NCI-H345 (cell line): ENCODE results near the gene MTO1.
A peak's percentile ranks its signal among the peaks of the same experiment; 100 is the strongest.
"Not testable (repeated sequence)": the region's sequence is repeated elsewhere in the genome, so short reads cannot be mapped to it uniquely, and the experiment has no call there.

Experiments
- DNase-seq: peaks from one replicate; lab custom pipeline; 2025; lab: John Stamatoyannopoulos, UW

Gene MTO1

GRCh38 chr6:73505142-73505541 is 43.6 kb downstream of the MTO1 start:
- DNase-seq = no peak

- DNase-seq = not testable (repeated sequence)
These were observed 44.2 kb downstream of the MTO1 start for GRCh38 chr6:73505705-73506104.

DNA sequence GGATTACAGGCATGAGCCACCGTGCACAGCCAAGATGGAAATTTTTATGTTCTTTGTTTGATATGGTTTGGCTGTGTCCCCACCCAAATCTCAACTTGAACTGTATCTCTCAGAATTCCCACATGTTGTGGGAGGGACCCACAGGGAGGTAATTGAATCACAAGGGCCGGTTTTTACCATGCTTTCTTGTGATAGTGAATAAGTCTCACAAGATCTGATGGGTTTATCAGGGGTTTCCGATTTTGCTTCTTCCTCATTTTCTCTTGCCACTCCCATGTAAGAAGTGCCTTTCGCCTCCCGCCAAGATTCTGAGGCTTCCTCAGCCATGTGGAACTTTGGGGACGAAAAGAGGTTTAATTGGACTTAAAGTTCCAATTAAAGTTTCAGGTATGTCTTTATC is 44.7 kb downstream of the MTO1 start:
- DNase-seq = no peak

DNA sequence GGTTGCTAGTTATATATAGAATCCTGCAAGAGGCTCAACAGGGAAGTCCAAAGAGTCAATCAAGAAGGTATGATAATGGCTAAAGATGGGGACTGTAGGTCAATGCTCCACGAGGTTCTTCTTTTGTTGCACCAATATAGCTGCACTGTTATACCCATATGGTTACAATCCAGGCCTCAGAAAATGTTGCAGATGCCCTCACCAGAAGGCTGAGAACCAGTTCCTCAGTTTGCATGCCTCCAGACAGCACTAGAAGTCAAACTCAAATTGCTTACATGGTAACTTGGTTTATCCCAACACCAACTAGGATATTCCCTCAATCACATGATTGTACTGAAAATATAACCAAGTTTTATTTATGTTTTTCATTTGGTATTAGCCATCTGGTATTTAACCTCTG is 47.2 kb downstream of the MTO1 start:
- DNase-seq = no peak

DNA sequence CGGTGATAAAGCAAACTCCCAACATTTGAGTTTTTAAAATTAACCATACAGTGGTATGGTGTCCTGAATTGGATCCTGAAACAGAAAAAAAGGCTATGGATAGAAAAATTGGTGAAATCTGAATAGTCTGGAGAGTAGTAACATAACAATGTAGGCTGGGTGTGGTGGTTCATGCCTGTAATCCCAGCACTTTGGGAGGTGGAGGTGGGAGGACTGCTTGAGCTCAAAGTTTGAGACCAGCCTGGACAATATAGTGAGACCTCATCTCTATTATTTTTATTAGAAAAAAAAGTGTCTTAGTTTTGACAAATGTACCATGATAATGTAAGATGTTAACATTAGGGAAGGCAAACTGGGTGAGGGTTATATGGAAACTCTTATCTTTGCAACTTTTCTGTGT is 48.3 kb downstream of the MTO1 start:
- no peak for DNase-seq

- DNase-seq = no peak
These were observed 50.3 kb downstream of the MTO1 start for GRCh38 chr6:73511796-73512195.

- DNase-seq = no peak
These were observed 51.9 kb downstream of the MTO1 start for GRCh38 chr6:73513496-73513854.

GRCh38 chr6:73514746-73515110 is 53.2 kb downstream of the MTO1 start:
- no peak for DNase-seq

DNA sequence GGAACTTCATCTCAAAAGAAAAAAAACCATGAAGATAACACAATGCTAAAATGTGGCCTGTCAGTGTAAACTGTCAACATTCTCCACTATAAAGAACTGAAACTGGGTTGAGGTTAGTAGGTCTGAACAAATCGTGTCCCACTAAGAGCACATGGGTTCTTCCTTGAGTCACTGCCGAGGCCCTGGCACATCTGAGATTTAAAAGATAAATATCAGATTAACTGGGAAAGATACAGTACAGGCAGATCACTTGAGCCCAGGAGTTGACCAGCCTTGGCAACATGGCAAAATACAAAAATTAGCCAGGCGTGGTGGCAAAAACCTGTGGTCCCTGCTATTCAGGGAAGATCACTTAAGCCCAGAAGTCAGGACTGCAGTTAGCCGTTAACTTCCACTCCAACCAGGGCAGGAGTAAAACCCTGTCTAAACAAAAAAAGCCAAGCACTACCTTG is 53.7 kb downstream of the MTO1 start:
- DNase-seq = no peak

GRCh38 chr6:73516514-73517489 is 55.3 kb downstream of the MTO1 start:
- DNase-seq = no peak

- not testable (repeated sequence) for DNase-seq
These were observed 56.8 kb downstream of the MTO1 start for GRCh38 chr6:73518100-73518981.

DNA sequence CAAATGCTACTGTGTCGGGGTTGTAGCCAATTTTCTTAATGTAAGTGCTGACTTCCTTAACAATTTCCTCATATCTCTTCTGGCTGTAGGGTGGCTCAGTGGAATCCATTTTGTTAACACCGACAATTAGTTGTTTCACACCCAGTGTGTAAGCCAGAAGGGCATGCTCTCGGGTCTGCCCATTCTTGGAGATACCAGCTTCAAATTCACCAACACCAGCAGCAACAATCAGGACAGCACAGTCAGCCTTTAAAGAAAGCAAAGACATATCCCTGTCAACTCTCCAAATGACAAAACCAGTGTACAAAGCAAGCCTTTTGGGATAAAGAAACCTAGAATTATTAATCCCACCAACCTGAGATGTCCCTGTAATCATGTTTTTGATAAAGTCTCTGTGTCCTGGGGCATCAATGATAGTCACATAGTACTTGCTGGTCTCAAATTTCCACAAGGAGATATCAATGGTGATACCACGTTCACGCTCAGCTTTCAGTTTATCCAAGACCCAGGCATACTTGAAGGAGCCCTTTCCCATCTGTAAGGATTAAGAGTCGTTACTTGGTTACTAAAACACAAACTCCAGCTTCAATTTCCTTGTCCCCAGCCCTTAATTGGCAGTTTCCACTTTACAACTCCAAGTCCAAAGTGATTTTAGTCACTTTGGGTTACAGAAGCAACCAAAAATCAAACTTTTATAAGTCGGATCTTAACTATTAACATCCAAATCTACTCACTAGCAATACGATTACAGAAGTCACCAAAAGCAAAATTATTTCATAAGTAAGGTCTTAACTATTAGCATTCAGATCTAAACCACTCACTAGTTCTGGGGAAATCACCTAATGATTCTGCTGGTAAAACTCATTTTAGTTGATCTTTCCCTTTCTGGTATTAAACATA is 57.7 kb downstream of the MTO1 start:
- not testable (repeated sequence) for DNase-seq

GRCh38 chr6:73519926-73520687 is 58.6 kb downstream of the MTO1 start:
- DNase-seq = peak; percentile 68

DNA sequence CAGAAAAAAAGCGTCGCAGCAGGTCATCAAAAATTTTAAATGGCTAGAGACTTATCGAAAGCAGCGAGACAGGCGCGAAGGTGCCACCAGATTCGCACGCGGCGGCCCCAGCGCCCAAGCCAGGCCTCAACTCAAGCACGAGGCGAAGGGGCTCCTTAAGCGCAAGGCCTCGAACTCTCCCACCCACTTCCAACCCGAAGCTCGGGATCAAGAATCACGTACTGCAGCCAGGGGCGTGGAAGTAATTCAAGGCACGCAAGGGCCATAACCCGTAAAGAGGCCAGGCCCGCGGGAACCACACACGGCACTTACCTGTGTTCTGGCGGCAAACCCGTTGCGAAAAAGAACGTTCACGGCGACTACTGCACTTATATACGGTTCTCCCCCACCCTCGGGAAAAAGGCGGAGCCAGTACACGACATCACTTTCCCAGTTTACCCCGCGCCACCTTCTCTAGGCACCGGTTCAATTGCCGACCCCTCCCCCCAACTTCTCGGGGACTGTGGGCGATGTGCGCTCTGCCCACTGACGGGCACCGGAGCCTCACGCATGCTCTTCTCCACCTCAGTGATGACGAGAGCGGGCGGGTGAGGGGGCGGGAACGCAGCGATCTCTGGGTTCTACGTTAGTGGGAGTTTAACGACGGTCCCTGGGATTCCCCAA is 59.3 kb downstream of the MTO1 start, which contains the start of gene EEF1A1:
Gene EEF1A1 (minus strand): TSS at position 345 of the 663 bp plus-strand sequence. CDS start 1,006 bp downstream, outside the sequence.
- DNase-seq = peak; percentile 99

GRCh38 chr6:73521351-73521985 is 59.9 kb downstream of the MTO1 start:
- DNase-seq = peak; percentile 81

- DNase-seq = no peak
These were observed 62.0 kb downstream of the MTO1 start for GRCh38 chr6:73523434-73524123.

GRCh38 chr6:73525546-73526330 is 64.2 kb downstream of the MTO1 start:
- no peak for DNase-seq

DNA sequence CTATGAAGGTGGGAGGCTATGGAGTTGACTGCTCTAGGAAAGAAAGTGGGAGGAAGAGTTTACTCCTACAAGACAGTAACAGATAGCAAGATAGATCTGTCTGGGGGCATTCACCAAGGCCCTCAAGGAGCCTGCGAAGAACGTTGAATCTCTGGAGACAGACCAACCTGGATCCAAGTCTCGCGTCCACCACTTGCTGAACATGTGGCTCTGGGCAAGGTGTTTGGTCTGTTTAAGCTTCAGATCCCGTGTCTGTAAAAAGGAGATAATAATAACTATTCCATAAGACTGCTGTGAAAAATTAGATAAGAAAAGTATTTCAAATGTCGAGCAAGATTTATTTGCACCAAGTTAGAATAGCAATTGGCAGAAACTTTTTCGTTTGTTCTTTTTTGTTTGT is 67.4 kb downstream of the MTO1 start:
- no peak for DNase-seq
